Activated naive CD4-positive, alpha-beta T cell treated with anti-CD3 and anti-CD28 coated beads, Interleukin-2, amount 50 U/mL, for 72 hours (primary cell): ENCODE results near the gene KRTAP21-3. TPM values are rescaled to one million over a fixed set of nuclear protein-coding genes. Genes with fewer than 3 reads are reported as not detected.

Experiments
- ATAC-seq, 2 donors: fragments of 150-1000 bp; cut with Tn5 transposase; 2 replicates each; pipeline ENCODE4 v1.10.0; 2021; ENCODE audit warnings: mild to moderate bottlenecking in 2 of 2, moderate library complexity in 2 of 2
- DNase-seq, 2 donors: peaks; one replicate each; pipeline ENCODE4 v3.0.0; 2021 to 2022; ENCODE audit warnings: low spot score in 2 of 2
- H3K27ac Mint-ChIP-seq, 2 donors: one replicate each; pipeline ENCODE4 v1.8.0; 2022; ENCODE audit warnings: mild to moderate bottlenecking in 2 of 2, mixed read lengths in 2 of 2
- H3K36me3 Mint-ChIP-seq, 2 donors: one replicate each; pipeline ENCODE4 v1.8.0; 2022; ENCODE audit warnings: mixed read lengths in 2 of 2
- H3K9me3 Mint-ChIP-seq, 2 donors: one replicate each; pipeline ENCODE4 v1.8.0; 2022; ENCODE audit warnings: mixed read lengths in 2 of 2
- total RNA-seq, 2 donors: library from RNA; stranded (reverse); gene quantifications; one replicate each; pipeline ENCODE4 v1.2.3, GENCODE V29; 2022

Gene KRTAP21-3
- total RNA-seq, 2 donors from 2014 or later, result not detected

GRCh38 chr21:30680586-30680985 lies 38.0 kb downstream of the KRTAP21-3 start:
- no peak for DNase-seq
- H3K36me3 Mint-ChIP-seq, result no peaks in the 10 kb centered on the region
- ATAC-seq, result no peak
- H3K9me3 Mint-ChIP-seq, result peaks cover 0 to 4% of the 10 kb centered on the region in 2 donors
- no peak overlapping the region for H3K27ac Mint-ChIP-seq

DNA sequence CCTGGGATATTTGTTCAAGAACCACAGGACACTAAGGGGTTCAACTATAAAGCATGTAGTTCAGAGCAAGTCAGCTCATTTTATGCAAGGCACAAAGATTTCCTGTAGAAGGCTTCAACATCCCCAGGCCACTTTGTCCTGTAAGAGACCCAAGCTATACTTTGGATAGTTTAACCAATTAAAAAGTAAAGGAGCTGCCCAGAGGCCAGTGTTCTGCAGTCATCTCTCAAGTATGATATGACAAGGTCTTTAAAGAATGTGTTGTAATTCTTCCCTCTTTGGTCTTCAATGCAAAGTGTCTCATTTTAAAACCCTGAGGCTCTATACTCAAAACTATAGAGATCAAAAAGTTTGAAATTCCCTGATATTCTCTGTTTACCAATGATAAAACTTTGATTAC lies 41.8 kb downstream of the KRTAP21-3 start:
- Mint-ChIP-seq H3K9me3 (peaks cover 0 to 10% of the 10 kb centered on the region in 2 donors), H3K36me3 (no peaks in the 10 kb centered on the region), H3K27ac (no peak overlapping the region)
- DNase-seq (no peak), ATAC-seq (no peak)

DNA sequence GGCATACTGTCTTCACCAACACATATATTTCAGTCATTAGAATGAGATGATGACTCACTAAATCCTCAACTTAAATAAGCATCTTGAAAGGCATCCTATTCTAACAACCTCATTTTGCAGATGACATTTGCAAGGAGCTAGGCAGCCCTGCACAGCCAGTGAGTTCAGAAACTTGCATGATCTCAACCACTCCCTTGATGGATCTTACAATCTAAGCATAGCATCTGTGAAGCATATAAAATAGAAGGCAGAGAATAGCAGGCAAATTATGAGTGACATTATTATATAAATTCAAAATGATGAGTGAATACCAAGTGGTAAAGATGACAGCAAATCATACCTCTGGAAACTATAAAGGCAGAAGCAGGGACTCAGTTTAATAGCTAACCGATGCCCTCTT lies 44.3 kb downstream of the KRTAP21-3 start:
- no peak for ATAC-seq
- no peak for DNase-seq
- Mint-ChIP-seq H3K9me3 (peaks cover 12 to 19% of the 10 kb centered on the region in 2 donors), H3K27ac (no peak overlapping the region), H3K36me3 (peaks cover 0 to 7% of the 10 kb centered on the region in 2 donors)

DNA sequence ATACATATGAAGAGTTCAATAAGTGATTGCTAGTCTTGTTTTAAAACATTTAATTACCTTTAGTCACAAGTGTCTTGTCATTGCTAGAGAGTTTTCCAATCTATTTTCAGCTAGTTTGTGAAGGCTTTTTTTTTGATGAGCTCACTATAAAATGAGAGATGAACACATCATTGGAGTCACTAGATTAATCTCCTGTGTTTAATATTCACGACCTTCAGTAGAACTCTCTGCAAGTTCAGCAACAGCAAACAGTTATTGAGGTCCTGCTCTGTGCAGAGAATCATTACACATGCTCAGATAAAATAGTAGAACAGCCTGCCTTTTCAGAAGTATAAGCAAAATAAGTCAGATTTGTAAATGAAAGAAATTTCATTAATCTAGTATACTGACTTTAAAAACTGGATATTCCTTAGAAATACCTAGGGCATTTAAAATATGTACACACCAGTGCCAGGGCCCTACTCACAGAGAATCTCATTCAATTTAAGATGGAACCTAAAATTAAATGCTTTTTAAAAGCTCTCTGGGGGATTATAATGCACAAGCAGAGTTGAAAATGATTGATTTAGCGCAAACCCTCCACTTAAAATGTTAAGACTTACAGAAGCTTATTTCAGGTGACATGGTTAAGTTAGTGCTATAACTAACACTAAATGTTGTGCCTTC lies 45.5 kb downstream of the KRTAP21-3 start:
- Mint-ChIP-seq H3K27ac (no peak overlapping the region), H3K9me3 (peaks cover 12 to 24% of the 10 kb centered on the region in 2 donors), H3K36me3 (peaks cover 0 to 7% of the 10 kb centered on the region in 2 donors)
- DNase-seq (no peak), ATAC-seq (no peak)

DNA sequence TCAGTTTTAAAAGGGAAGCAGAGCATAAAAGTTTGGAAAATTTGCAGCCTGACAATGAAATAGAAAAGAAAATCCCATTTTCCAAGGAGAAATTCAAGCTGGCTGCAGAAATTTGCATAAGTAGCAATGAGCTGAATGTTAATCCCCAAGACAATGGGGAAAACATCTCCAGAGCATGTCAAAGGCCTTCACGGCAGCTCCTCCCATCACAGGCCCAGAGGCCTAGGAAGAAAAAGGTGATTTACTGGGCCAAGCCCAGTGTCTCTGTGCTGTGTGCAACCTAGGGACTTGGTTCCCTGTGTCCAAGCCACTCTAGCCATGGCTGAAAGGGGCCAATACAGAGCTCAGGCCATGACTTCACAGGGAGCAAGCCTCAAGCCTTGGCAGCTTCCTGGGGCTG lies 49.8 kb downstream of the KRTAP21-3 start:
- peaks cover 0 to 7% of the 10 kb centered on the region in 2 donors for H3K36me3 Mint-ChIP-seq
- DNase-seq (no peak), ATAC-seq (no peak)
- H3K9me3 Mint-ChIP-seq, result peaks cover 10 to 26% of the 10 kb centered on the region in 2 donors
- no peak overlapping the region for H3K27ac Mint-ChIP-seq

Other genes with a start within 250 kb of the KRTAP21-3 start
- not detected for gene KRTAP19-1, start 238.4 kb downstream of the KRTAP21-3 start, total RNA-seq
- not detected for gene KRTAP19-2, start 231.3 kb downstream of the KRTAP21-3 start, total RNA-seq
- not detected for gene KRTAP19-3, start 226.8 kb downstream of the KRTAP21-3 start, total RNA-seq
- not detected for gene KRTAP19-4, start 221.6 kb downstream of the KRTAP21-3 start, total RNA-seq
- not detected for gene KRTAP19-5, start 216.6 kb downstream of the KRTAP21-3 start, total RNA-seq
- gene KRTAP19-6, start 176.9 kb downstream of the KRTAP21-3 start, total RNA-seq, result not detected
- not detected for gene KRTAP19-7, start 157.5 kb downstream of the KRTAP21-3 start, total RNA-seq
- gene KRTAP22-2, start 128.4 kb downstream of the KRTAP21-3 start, total RNA-seq, result not detected
- gene KRTAP6-3, start 126.3 kb downstream of the KRTAP21-3 start, total RNA-seq, result not detected
- gene KRTAP6-2, start 119.9 kb downstream of the KRTAP21-3 start, total RNA-seq, result not detected
- gene KRTAP22-1, start 117.7 kb downstream of the KRTAP21-3 start, total RNA-seq, result not detected
- gene KRTAP6-1, start 104.8 kb downstream of the KRTAP21-3 start, total RNA-seq, result not detected
- gene KRTAP20-1, start 102.4 kb downstream of the KRTAP21-3 start, total RNA-seq, result not detected
- not detected for gene KRTAP20-4, start 98.2 kb downstream of the KRTAP21-3 start, total RNA-seq
- not detected for gene KRTAP20-2, start 83.6 kb downstream of the KRTAP21-3 start, total RNA-seq
- not detected for gene KRTAP20-3, start 75.9 kb downstream of the KRTAP21-3 start, total RNA-seq
- gene KRTAP21-2, start 28.5 kb upstream of the KRTAP21-3 start, total RNA-seq, result not detected
- gene KRTAP21-1, start 36.7 kb upstream of the KRTAP21-3 start, total RNA-seq, result not detected
- not detected for gene KRTAP8-1, start 94.5 kb upstream of the KRTAP21-3 start, total RNA-seq
- gene KRTAP7-1, start 111.0 kb upstream of the KRTAP21-3 start, total RNA-seq, result not detected
- not detected for gene KRTAP11-1, start 162.8 kb upstream of the KRTAP21-3 start, total RNA-seq